Measurements from ENCODE around the gene TNRC18.

Gene TNRC18

GRCh38 chr7:5467645-5468044 is 44.0 kb upstream of the TNRC18 start:
- ChIA-PET POLR2A (ENCODE audit: low non-redundant PET) (no interaction called here), CTCF (interaction anchor here (0.6 to 0.7 kb wide), 2 partner anchors 18 to 200 kb away, joined by 3 to 4 read pairs; no protein-coding TSS in a partner anchor)
- no peak for TF ChIP-seq CTCF (conservative IDR thresholded peaks at IDR 0.05; ENCODE audit: low read depth)
- no peak overlapping the region for H3K27ac ChIP-seq
- DNase-seq (ENCODE audit: low spot score), result no peak

GRCh38 chr7:5466551-5466950 is 42.9 kb upstream of the TNRC18 start:
- no peak for TF ChIP-seq CTCF (conservative IDR thresholded peaks at IDR 0.05; ENCODE audit: low read depth)
- ChIA-PET CTCF (no interaction called here), POLR2A (ENCODE audit: low non-redundant PET) (no interaction called here)
- no peak for DNase-seq (ENCODE audit: low spot score)
- H3K27ac ChIP-seq, result 0 out of 2 replicates have a peak overlapping the region, but pooled peaks have one; percentile 1

GRCh38 chr7:5463031-5463430 is 39.4 kb upstream of the TNRC18 start:
- ChIA-PET POLR2A (ENCODE audit: low non-redundant PET) (no interaction called here), CTCF (no interaction called here)
- TF ChIP-seq CTCF (conservative IDR thresholded peaks at IDR 0.05; ENCODE audit: low read depth), result no peak
- DNase-seq (ENCODE audit: low spot score), result no peak
- no peak overlapping the region for H3K27ac ChIP-seq

GRCh38 chr7:5462216-5462615 is 38.6 kb upstream of the TNRC18 start:
- peak overlapping the region; percentile 2; the same call in 1 of the 2 replicates for H3K27ac ChIP-seq
- ChIA-PET CTCF (interaction anchor here (0.7 kb wide), 1 partner anchor 333 kb away, joined by 3 read pairs; no protein-coding TSS in a partner anchor), POLR2A (ENCODE audit: low non-redundant PET) (no interaction called here)
- no peak for TF ChIP-seq CTCF (conservative IDR thresholded peaks at IDR 0.05; ENCODE audit: low read depth)
- DNase-seq (ENCODE audit: low spot score), result no peak

GRCh38 chr7:5458921-5459480 is 35.4 kb upstream of the TNRC18 start:
- no peak overlapping the region for H3K27ac ChIP-seq
- no peak for DNase-seq (ENCODE audit: low spot score)
- CTCF ChIA-PET, result interaction anchor here (0.5 kb wide), 1 partner anchor 1839 kb away, joined by 4 read pairs; no protein-coding TSS in a partner anchor
- POLR2A ChIA-PET (ENCODE audit: low non-redundant PET), result no interaction called here
- TF ChIP-seq CTCF (conservative IDR thresholded peaks at IDR 0.05; ENCODE audit: low read depth), result no peak

- POLR2A ChIA-PET (ENCODE audit: low non-redundant PET), result no interaction called here
- no peak overlapping the region for H3K27ac ChIP-seq
- TF ChIP-seq CTCF (conservative IDR thresholded peaks at IDR 0.05; ENCODE audit: low read depth), result no peak
- CTCF ChIA-PET, result no interaction called here
- DNase-seq (ENCODE audit: low spot score), result no peak
Observed at GRCh38 chr7:5457245-5457735, 33.7 kb upstream of the TNRC18 start.
